IPS-NIHi7 (cell line): Measurements from ENCODE around the gene SLC5A2.
"Not testable (repeated sequence)": the region's sequence is repeated elsewhere in the genome, so short reads cannot be mapped to it uniquely, and the experiment has no call there.

Source experiments
- DNase-seq: peaks from one replicate; pipeline ENCODE4 v3.0.0; 2012; ENCODE audit warnings: mixed read lengths; ENCODE audit errors: extremely low spot score

Gene SLC5A2

GRCh38 chr16:31475946-31476302 is 7.0 kb upstream of the SLC5A2 start:
- DNase-seq: peak; percentile 20

DNA sequence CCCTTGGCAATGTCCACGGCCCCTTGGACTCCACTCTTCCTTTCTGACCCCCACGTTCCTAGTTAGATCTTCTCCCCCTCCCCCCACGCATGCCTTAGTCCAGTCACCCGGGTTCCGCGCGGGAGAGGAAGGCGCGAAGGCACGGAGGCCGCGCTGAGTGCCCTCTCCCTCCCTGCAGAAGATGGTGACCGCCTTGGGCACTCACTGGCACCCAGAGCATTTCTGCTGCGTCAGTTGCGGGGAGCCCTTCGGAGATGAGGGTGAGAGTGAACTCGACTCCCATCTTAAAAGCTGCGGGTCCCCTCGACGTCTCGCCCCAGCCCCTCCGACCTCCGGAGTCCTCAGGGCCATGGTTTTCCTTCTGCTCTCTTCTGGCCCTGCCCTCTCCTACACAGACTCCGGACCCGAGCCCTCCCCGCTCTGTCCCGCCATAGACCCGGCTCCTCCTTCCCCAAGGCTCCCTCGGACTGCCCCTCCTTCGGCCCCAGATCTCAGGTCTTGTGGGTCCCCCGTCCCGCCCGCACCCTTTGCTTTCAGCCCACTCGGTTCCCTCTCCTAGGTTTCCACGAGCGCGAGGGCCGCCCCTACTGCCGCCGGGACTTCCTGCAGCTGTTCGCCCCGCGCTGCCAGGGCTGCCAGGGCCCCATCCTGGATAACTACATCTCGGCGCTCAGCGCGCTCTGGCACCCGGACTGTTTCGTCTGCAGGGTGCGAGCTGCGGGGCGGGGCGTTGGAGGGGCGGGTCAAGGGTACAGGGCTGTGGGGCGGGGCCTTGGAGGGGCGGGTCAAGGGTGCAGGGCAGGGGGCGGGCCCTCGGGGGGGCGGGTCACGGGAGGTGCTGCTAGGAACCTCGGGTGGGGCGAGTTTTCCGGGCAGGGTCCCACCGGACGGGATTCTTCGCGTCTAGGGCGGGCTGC is 6.4 kb upstream of the SLC5A2 start:
- DNase-seq: peak; percentile 84

GRCh38 chr16:31477220-31478216 is 5.4 kb upstream of the SLC5A2 start:
- DNase-seq: peak; percentile 86

GRCh38 chr16:31478956-31479355 is 4.0 kb upstream of the SLC5A2 start:
- no peak for DNase-seq

- no peak for DNase-seq
These were observed 3.2 kb upstream of the SLC5A2 start for GRCh38 chr16:31479751-31480150.

GRCh38 chr16:31480851-31481536 is 1.9 kb upstream of the SLC5A2 start:
- no peak for DNase-seq

DNA sequence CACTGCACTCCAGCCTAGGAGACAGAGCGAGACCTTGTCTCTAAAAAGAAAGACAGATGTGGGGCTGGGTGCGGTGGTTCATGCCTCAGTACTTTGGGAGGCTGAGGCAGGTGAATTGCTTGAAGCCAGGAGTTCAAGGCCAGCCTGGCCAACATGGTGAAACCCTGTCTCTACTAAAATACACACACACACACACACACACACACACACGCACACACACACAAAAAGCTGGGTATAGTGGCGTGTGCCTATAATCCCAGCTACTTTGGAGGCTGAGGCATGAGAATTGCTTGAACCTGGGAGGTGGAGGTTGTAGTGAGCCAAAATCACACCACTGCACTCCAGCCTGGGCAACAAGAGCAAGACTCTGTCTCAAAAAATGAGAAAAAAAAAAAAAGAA is 1.1 kb downstream of the SLC5A2 start:
- not testable (repeated sequence) for DNase-seq

GRCh38 chr16:31484491-31485171 is 1.7 kb downstream of the SLC5A2 start:
- peak; percentile 60 for DNase-seq

DNA sequence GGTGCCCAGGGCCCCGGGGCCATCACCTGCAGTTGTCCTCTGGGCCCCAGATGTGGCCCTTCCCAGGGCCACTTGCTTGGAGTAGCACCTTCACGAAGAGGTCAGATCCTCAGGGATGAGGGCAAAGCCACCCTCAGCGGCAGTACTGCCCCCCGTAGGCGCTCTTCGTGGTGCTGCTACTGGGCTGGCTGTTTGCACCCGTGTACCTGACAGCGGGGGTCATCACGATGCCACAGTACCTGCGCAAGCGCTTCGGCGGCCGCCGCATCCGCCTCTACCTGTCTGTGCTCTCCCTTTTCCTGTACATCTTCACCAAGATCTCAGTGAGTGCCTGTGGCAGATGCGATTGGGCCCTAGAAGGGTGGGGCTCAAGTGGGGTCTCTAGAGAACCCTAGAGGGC is 2.6 kb downstream of the SLC5A2 start:
- no peak for DNase-seq

GRCh38 chr16:31486045-31486444 is 3.1 kb downstream of the SLC5A2 start:
- no peak for DNase-seq

DNA sequence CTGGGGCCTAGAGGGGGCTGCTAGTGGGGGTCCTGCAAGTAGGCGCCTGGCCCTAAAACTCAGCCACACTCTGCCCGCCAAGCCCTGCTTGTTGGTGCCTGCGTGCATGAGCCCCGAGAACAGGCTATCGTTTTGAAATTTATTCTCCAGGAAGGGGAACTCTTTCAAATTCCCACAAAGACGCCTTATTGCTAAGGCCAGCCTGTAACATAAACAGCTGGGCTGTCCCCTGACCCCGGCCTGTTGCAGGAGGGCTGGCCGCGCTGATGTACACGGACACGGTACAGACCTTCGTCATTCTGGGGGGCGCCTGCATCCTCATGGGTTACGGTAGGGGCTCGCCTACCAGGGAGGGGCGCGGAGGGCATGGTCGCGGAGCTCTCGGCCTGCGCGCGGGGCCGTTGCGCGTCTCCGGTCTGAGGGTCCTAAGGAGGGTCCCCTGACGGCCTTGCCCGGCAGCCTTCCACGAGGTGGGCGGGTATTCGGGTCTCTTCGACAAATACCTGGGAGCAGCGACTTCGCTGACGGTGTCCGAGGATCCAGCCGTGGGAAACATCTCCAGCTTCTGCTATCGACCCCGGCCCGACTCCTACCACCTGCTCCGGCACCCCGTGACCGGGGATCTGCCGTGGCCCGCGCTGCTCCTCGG is 4.3 kb downstream of the SLC5A2 start:
- no peak for DNase-seq

DNA sequence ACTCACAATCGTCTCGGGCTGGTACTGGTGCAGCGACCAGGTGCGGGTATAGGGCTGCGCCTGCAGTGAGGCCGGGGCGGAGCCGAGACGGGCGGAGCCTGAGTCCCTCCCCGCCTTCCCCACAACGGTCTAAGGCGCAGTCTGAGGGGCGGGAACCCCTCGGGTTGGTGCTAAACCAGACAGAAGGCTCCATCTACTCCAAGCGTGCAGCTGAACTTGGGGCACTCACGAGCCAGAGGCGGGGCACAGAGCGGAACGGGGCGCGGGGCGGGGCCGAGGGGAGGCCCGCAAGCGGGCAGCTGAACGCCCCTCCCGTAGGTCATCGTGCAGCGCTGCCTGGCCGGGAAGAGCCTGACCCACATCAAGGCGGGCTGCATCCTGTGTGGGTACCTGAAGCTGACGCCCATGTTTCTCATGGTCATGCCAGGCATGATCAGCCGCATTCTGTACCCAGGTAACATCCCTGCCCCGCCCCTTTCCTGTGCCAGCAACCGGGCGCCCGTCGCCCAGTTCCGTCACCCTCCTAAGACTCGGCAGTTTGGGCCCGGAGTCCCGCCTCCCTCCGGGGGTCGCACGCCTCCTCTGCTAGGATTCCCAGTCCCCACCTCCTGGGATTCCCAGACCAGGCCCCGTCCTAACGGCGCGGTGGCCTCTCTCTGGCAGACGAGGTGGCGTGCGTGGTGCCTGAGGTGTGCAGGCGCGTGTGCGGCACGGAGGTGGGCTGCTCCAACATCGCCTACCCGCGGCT is 5.0 kb downstream of the SLC5A2 start:
- DNase-seq: peak; percentile 85

DNA sequence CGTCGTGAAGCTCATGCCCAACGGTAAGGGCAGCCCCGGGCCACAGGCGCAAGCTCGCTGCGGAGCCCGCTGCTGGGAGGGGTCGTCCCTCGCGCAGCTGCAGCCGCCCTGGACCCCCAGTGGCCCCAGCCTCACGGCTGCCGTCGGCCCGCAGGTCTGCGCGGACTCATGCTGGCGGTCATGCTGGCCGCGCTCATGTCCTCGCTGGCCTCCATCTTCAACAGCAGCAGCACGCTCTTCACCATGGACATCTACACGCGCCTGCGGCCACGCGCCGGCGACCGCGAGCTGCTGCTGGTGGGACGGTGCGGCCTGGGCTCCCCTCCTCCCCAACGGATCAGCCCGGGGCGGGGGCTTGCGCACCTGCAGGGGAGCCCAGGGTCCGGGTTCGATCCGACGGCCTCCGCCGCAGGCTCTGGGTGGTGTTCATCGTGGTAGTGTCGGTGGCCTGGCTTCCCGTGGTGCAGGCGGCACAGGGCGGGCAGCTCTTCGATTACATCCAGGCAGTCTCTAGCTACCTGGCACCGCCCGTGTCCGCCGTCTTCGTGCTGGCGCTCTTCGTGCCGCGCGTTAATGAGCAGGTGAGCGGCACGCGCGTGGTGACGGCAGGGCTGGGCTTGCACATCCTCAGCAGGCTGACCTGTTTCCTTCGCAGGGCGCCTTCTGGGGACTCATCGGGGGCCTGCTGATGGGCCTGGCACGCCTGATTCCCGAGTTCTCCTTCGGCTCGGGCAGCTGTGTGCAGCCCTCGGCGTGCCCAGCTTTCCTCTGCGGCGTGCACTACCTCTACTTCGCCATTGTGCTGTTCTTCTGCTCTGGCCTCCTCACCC is 5.8 kb downstream of the SLC5A2 start:
- no peak for DNase-seq

GRCh38 chr16:31489298-31489564 is 6.3 kb downstream of the SLC5A2 start:
- DNase-seq: no peak

DNA sequence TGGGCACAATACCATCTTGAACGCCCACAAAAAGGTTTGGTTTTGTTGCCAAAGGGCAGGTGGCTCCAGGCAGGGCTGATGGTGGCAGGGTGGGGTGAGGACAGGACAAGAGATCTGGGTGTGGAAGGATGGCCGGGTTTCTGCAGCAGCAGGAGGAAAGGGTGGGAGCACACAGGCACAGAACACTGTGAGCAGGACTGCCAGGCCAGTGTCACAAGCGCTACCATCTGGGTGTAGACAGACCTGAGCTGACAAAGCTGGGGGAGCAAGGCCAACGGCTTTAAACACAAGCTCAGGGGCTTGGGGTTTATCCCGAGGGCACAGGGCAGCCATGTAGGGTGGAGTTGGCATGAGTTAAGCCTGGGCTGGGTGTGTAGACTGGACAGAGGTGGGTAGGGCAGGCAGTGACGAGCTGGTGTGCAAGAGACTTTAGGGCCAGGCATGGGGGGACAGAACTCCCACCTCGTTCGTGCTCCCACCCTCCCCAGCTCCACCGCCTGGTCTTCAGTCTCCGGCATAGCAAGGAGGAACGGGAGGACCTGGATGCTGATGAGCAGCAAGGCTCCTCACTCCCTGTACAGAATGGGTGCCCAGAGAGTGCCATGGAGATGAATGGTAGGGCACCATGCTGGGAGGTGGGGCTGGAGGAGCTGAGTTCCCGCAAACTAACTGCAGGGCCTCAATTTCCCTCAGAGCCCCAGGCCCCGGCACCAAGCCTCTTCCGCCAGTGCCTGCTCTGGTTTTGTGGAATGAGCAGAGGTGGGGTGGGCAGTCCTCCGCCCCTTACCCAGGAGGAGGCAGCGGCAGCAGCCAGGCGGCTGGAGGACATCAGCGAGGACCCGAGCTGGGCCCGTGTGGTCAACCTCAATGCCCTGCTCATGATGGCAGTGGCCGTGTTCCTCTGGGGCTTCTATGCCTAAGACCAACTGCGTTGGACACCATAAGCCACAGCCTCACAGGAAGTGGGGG is 7.0 kb downstream of the SLC5A2 start:
- DNase-seq: no peak

DNA sequence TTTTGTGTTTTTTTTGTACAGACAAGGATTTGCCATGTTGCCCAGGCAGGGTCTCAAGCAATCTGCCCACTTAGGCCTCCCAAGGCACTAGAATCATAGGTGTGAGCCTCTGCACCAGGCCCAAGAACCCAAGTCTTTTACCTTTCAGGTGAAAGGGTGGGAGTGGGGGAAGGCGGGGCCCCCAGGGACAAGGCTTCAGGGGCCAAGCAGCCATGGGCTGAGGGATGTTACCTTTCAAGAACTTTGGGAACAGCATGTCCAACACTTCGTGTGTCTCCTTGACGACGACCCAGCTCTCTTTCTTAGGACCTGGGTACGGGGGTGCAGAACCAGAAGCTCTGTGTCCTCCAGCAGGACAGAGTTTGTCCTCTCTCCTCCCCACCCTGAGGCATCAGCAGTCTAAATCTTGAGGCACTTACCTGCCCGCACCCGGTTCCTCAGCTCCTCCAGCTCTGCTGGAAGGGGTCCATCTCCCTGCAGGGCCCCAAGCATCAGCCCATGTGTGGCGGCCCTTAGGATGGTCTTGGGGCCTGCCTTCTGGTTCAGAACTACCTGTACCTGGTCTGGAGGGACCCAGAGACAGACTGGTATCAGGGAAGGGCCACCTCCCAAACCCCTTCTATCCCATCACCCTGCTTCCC is 9.0 kb downstream of the SLC5A2 start:
- DNase-seq: no peak

GRCh38 chr16:31493506-31494125 is 10.7 kb downstream of the SLC5A2 start:
- DNase-seq: no peak
